Hair follicle dermal papilla cell (primary cell): ENCODE data around the gene ZNF302. TPM values are rescaled to one million over a fixed set of nuclear protein-coding genes. Genes with fewer than 3 reads are reported as not detected.

Experiments
- small RNA-seq: library from RNA; depleted of rRNA; stranded (forward); fragments of <200 nt; gene quantifications from one replicate; pipeline ENCODE3, GENCODE V24; 2012
- total RNA-seq: library from RNA; depleted of rRNA; stranded (reverse); fragments of >200 nt; gene quantifications from 2 replicates; pipeline ENCODE4 v1.2.3, GENCODE V29; 2012

Gene ZNF302
- 18.0 and 19.8 TPM in 2 replicates for total RNA-seq

GRCh38 chr19:34677386-34678084 is at the start of gene ZNF302:
ZNF302 (plus strand) TSS chr19:34677678; CDS start chr19:34678805, 1,127 bp downstream.

GRCh38 chr19:34676697-34677385 is 637 bp upstream of the ZNF302 start, which contains the start of gene SCGB2B2:
SCGB2B2 (minus strand) TSS chr19:34677159; CDS start chr19:34594563, 82,596 bp downstream.

DNA sequence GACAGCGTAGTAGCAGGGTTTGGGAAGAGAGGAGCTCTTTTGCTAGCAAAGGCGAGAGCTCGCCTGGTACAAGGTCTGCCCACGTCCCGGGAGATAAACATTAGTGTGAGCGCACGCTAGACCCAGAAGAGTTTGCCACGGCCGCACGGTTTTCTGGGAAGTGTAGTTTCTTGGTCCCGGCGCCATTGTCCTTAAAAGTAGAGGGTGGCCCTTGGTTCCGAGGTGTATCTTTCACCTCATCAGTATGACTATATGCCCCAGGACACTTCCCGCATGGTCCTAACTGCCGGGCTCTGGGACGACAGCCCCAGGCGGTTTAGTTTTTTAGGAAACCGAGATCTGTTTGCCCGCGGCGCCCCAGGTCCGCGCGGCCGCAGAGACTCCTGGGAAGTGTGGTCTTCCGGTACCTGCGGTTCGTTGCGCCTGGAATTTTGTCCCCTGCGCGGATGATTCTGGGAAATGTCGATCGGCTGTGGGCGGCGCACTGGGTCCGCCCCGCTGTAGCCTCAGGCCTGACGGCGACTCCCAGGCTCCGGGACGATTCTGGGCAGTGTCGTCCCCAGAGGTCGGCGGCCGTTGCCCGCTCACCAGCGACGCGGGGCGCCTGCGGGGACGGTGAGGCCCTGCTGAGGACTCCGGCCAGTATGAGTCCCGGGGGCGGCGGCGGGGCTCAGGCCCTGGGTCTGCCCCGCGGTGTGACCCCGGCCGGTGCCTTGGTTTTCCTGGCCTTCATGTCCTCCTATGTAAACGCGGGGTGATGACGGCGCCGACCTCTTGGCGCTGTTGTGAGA is 56.5 kb downstream of the ZNF302 start, which contains the start of gene ZNF181:
TSS of gene ZNF181 (plus strand) at position 498 of the 791 bp plus-strand sequence. CDS start 795 bp downstream, outside the sequence.

Small RNA genes within 50 kb of the gene (small RNA-seq; reads per million reads assigned to genes)
- gene RF00611: not detected

Other genes with a start within 250 kb of the ZNF302 start
- 82.2 and 95.6 TPM in 2 replicates for gene UBA2, start 249.3 kb upstream of the ZNF302 start, total RNA-seq
- 37.5 and 40.2 TPM in 2 replicates for gene WTIP, start 195.9 kb upstream of the ZNF302 start, total RNA-seq
- 0.16 and 0.24 TPM in 2 replicates for gene SCGB2B2, start 519 bp upstream of the ZNF302 start, total RNA-seq
- gene ZNF181, start 56.6 kb downstream of the ZNF302 start, total RNA-seq: 17.5 and 20.8 TPM in 2 replicates
- 5.5 and 9.0 TPM in 2 replicates for gene ZNF599, start 95.5 kb downstream of the ZNF302 start, total RNA-seq
- 1.7 and 2.6 TPM in 2 replicates for gene ZNF30, start 249.2 kb downstream of the ZNF302 start, total RNA-seq